ENCODE data around the gene CNTNAP5.

Gene CNTNAP5

GRCh38 chr2:124582387-124582786 is 557.3 kb downstream of the CNTNAP5 start:
- POLR2A ChIA-PET = no interaction called here
- no peak for TF ChIP-seq CTCF (IDR thresholded peaks at IDR 0.05; ENCODE audit: insufficient read depth, low read length, missing control alignments)
- H3K4me3 ChIP-seq (ENCODE audit: low read depth, low read length) = no peak overlapping the region
- no peak for DNase-seq (ENCODE audit: low read depth, low spot score)
- CTCF ChIA-PET = no interaction called here

DNA sequence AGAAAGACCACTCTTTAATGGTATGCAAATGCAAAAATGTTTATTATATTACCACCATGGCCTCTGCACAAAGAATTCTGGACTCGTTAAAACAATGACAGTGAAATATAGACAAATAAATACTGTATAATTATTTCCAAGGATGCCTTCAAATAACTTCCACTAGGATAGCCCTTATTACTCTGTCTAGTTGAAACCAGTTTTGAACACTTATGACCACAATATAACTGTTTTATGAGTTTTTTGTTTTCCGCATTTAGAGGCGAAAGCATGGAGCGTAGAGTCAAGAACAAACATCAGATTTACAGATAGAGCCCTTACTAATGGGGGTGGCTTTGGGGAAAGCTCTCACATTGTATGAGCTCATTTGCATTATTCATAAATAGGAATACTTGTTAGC is 559.5 kb downstream of the CNTNAP5 start:
- H3K4me3 ChIP-seq (ENCODE audit: low read depth, low read length) = no peak overlapping the region
- POLR2A ChIA-PET = no interaction called here
- CTCF ChIA-PET = no interaction called here
- DNase-seq (ENCODE audit: low read depth, low spot score) = no peak
- TF ChIP-seq CTCF (IDR thresholded peaks at IDR 0.05; ENCODE audit: insufficient read depth, low read length, missing control alignments) = no peak

- DNase-seq (ENCODE audit: low read depth, low spot score) = no peak
- POLR2A ChIA-PET = no interaction called here
- TF ChIP-seq CTCF (IDR thresholded peaks at IDR 0.05; ENCODE audit: insufficient read depth, low read length, missing control alignments) = no peak
- CTCF ChIA-PET = no interaction called here
- no peak overlapping the region for H3K4me3 ChIP-seq (ENCODE audit: low read depth, low read length)
Measured at GRCh38 chr2:124585277-124585676, 560.2 kb downstream of the CNTNAP5 start.

GRCh38 chr2:124586210-124586609 is 561.1 kb downstream of the CNTNAP5 start:
- TF ChIP-seq CTCF (IDR thresholded peaks at IDR 0.05; ENCODE audit: insufficient read depth, low read length, missing control alignments) = no peak
- H3K4me3 ChIP-seq (ENCODE audit: low read depth, low read length) = no peak overlapping the region
- DNase-seq (ENCODE audit: low read depth, low spot score) = no peak
- CTCF ChIA-PET = no interaction called here
- POLR2A ChIA-PET = no interaction called here

DNA sequence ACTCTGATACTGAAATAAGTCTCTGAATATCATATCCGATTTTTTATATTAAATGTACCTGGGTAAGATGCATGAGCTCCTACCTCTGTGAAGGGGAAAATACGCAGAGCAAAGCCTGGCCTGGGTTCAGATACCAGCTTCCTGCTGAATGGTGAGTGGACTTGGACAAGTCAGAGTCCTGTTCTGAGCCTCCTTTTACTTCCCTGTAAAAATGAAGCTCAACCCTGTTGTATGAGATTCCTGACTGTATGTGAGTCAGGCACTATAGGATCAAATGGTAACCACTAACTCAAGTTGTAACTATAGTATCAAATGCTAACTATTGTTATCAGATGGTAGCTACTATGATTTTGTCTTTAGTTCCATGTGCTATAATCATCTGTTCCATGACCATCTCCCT is 561.7 kb downstream of the CNTNAP5 start:
- ChIA-PET POLR2A (no interaction called here), CTCF (no interaction called here)
- H3K4me3 ChIP-seq (ENCODE audit: low read depth, low read length) = no peak overlapping the region
- TF ChIP-seq CTCF (IDR thresholded peaks at IDR 0.05; ENCODE audit: insufficient read depth, low read length, missing control alignments) = no peak
- DNase-seq (ENCODE audit: low read depth, low spot score) = no peak

GRCh38 chr2:124589971-124590370 is 564.9 kb downstream of the CNTNAP5 start:
- ChIA-PET CTCF (no interaction called here), POLR2A (no interaction called here)
- no peak overlapping the region for H3K4me3 ChIP-seq (ENCODE audit: low read depth, low read length)
- no peak for TF ChIP-seq CTCF (IDR thresholded peaks at IDR 0.05; ENCODE audit: insufficient read depth, low read length, missing control alignments)
- no peak for DNase-seq (ENCODE audit: low read depth, low spot score)
